SU-DHL-6 (cell line): Measurements from ENCODE around the gene CELA2A.

Experiments
- H2AFZ ChIP-seq: fragments of 200-600 bp; sonication (generic); 2 replicates; pipeline ENCODE4 v1.6.1; 2014; ENCODE audit warnings: low read depth, mild to moderate bottlenecking, moderate library complexity, mixed read lengths, antibody characterized with exemption, low read length; ENCODE audit not compliant: severe bottlenecking
- H3F3A ChIP-seq: fragments of 200-600 bp; shearing (Covaris generic); 2 replicates; pipeline ENCODE4 v1.6.0; 2016; ENCODE audit warnings: antibody characterized with exemption, mild to moderate bottlenecking; ENCODE audit not compliant: insufficient read depth
- H3K27ac ChIP-seq: fragments of 200-600 bp; sonication (generic); 2 replicates; pipeline ENCODE4 v1.5.1; 2016; ENCODE audit warnings: low read depth, mild to moderate bottlenecking, low read length, moderate library complexity, mixed read lengths
- H3K27me3 ChIP-seq: fragments of 200-600 bp; sonication (generic), shearing (Covaris generic); 2 replicates; pipeline ENCODE4 v1.6.0; 2014; ENCODE audit warnings: mild to moderate bottlenecking, low read length
- H3K36me3 ChIP-seq: fragments of 200-600 bp; sonication (generic); 2 replicates; pipeline ENCODE4 v1.6.1; 2014; ENCODE audit warnings: mild to moderate bottlenecking, low read length, mixed read lengths
- H3K4me2 ChIP-seq: fragments of 300-600, 200-600 bp; shearing (Covaris generic), sonication (generic); 2 replicates; pipeline ENCODE4 v1.6.0; 2014; ENCODE audit warnings: low read length, low read depth, mild to moderate bottlenecking; ENCODE audit not compliant: poor library complexity, severe bottlenecking
- H3K4me3 ChIP-seq: fragments of 200-600 bp; sonication (generic); 2 replicates; pipeline ENCODE4 v1.5.1; 2014; ENCODE audit warnings: antibody characterized with exemption, low read length, mild to moderate bottlenecking, mixed read lengths; ENCODE audit not compliant: insufficient read depth, poor library complexity, severe bottlenecking
- H3K79me2 ChIP-seq: fragments of 200-600 bp; sonication (generic); 2 replicates; pipeline ENCODE4 v1.6.1; 2014; ENCODE audit warnings: mild to moderate bottlenecking, low read length, moderate library complexity; ENCODE audit not compliant: insufficient read depth
- H3K9ac ChIP-seq: fragments of 200-600 bp; sonication (generic); 2 replicates; pipeline ENCODE4 v1.7.0; 2014; ENCODE audit warnings: mild to moderate bottlenecking, low read length
- H3K9me2 ChIP-seq: fragments of 200-600 bp; sonication (generic); replicated peaks from 2 replicates; pipeline ENCODE4 v1.6.1; 2014; ENCODE audit warnings: low read length; ENCODE audit not compliant: insufficient read depth
- H3K9me3 ChIP-seq: fragments of 200-600 bp; sonication (generic); 2 replicates; pipeline ENCODE4 v1.6.1; 2014; ENCODE audit warnings: low read length, mixed read lengths; ENCODE audit not compliant: insufficient read depth
- H4K20me1 ChIP-seq: fragments of 200-600 bp; sonication (generic); 2 replicates; pipeline ENCODE4 v1.6.1; 2014; ENCODE audit warnings: low read depth, mild to moderate bottlenecking, antibody characterized with exemption, low read length, moderate library complexity, mixed read lengths
- EZH2phosphoT487 ChIP-seq: fragments of 200-600 bp; sonication (generic), shearing (Covaris generic); conservative IDR thresholded peaks from 2 replicates; pipeline ENCODE4 v1.6.1; 2018; ENCODE audit warnings: mild to moderate bottlenecking, antibody characterized with exemption, low read length, moderate library complexity, mixed read lengths
- TF ChIP-seq, protein P1 (sequence below): fragments of 200-600 bp; sonication (generic); IDR thresholded peaks from one replicate; pipeline ENCODE4 v1.5.1; 2017; ENCODE audit warnings: antibody characterized with exemption, mild to moderate bottlenecking, low read length, moderate library complexity; ENCODE audit not compliant: insufficient read depth, poor library complexity, severe bottlenecking

The CELA2A gene

DNA sequence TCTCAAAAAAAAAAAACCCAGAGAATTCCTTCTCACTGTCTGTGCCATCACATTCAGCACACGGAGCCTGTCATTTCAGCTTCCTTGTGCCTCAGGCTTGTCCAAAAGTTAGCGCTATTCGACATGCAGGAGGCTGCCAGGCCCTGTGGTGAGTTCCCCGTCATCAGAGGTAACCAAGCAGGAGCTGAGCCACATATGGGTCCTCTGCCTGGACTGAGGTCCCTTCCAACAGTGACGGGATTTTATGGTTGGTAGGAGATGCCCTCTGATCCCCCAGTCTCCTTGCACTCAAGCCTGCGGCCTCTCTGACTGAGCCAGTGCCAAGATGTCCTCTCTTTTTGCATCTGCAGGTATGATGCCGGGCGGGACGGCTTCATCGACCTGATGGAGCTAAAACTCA is 31.0 kb upstream of the CELA2A start:
- Histone ChIP-seq H3K9ac (no peak overlapping the region), H3F3A (no peaks in the 10 kb centered on the region), H3K4me3 (no peak overlapping the region), H3K36me3 (no peaks in the 10 kb centered on the region), H3K9me3 (no peaks in the 10 kb centered on the region), H3K27me3 (no peaks in the 10 kb centered on the region), H3K9me2 (no peaks in the 10 kb centered on the region), H2AFZ (no peak overlapping the region), H3K27ac (no peak overlapping the region), H3K4me2 (no peak overlapping the region), H4K20me1 (no peaks in the 10 kb centered on the region), H3K79me2 (0 out of 2 replicates have a peak, but pooled peaks cover 8% of the 10 kb centered on the region)
- no peak for TF ChIP-seq EZH2phosphoT487
- TF ChIP-seq, protein P1, sequence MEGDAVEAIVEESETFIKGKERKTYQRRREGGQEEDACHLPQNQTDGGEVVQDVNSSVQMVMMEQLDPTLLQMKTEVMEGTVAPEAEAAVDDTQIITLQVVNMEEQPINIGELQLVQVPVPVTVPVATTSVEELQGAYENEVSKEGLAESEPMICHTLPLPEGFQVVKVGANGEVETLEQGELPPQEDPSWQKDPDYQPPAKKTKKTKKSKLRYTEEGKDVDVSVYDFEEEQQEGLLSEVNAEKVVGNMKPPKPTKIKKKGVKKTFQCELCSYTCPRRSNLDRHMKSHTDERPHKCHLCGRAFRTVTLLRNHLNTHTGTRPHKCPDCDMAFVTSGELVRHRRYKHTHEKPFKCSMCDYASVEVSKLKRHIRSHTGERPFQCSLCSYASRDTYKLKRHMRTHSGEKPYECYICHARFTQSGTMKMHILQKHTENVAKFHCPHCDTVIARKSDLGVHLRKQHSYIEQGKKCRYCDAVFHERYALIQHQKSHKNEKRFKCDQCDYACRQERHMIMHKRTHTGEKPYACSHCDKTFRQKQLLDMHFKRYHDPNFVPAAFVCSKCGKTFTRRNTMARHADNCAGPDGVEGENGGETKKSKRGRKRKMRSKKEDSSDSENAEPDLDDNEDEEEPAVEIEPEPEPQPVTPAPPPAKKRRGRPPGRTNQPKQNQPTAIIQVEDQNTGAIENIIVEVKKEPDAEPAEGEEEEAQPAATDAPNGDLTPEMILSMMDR: no peak

DNA sequence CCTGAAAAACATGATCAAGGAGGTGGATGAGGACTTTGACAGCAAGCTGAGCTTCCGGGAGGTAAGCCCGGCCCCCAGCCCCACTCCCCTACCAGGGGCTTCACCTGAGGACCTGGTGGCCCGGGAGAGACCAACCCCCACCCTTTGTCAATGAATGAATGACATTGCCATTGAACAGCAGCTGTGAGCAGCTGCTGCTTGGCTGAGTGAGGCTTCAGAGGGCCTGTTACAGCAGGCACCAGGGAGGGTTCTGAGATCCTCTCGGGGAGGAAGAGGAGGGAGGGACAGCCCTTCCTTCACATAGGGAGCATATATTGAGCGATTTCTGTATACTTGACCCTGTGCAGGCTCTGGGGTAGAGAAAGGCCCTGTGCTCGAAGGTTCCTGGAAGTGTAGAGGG is 30.6 kb upstream of the CELA2A start:
- Histone ChIP-seq H2AFZ (no peak overlapping the region), H4K20me1 (no peaks in the 10 kb centered on the region), H3K9me2 (no peaks in the 10 kb centered on the region), H3K4me2 (no peak overlapping the region), H3F3A (no peaks in the 10 kb centered on the region), H3K27me3 (no peaks in the 10 kb centered on the region), H3K36me3 (no peaks in the 10 kb centered on the region), H3K27ac (no peak overlapping the region), H3K9me3 (no peaks in the 10 kb centered on the region), H3K79me2 (0 out of 2 replicates have a peak, but pooled peaks cover 8% of the 10 kb centered on the region), H3K9ac (no peak overlapping the region), H3K4me3 (no peak overlapping the region)
- TF ChIP-seq, protein P1: no peak
- TF ChIP-seq EZH2phosphoT487: no peak

- Histone ChIP-seq H2AFZ (no peak overlapping the region), H3K27me3 (no peaks in the 10 kb centered on the region), H3K9ac (no peak overlapping the region), H3K9me2 (no peaks in the 10 kb centered on the region), H4K20me1 (no peaks in the 10 kb centered on the region), H3F3A (no peaks in the 10 kb centered on the region), H3K4me3 (no peak overlapping the region), H3K36me3 (no peaks in the 10 kb centered on the region), H3K9me3 (no peaks in the 10 kb centered on the region), H3K79me2 (0 out of 2 replicates have a peak, but pooled peaks cover 8% of the 10 kb centered on the region), H3K4me2 (no peak overlapping the region), H3K27ac (no peak overlapping the region)
- TF ChIP-seq, protein P1: no peak
- TF ChIP-seq EZH2phosphoT487: no peak
These were observed 29.8 kb upstream of the CELA2A start for GRCh38 chr1:15426492-15427279.
